CD1c-positive myeloid dendritic cell (primary cell): Measurements from ENCODE around the gene CASZ1.

ENCODE experiments used
- DNase-seq: peaks from one replicate; pipeline ENCODE4 v3.0.0-alpha.2; 2016; ENCODE audit errors: extremely low spot score

The CASZ1 gene

GRCh38 chr1:10821388-10821787 lies 24.9 kb upstream of the CASZ1 start:
- DNase-seq = no peak

- no peak for DNase-seq
Measured at GRCh38 chr1:10820422-10820821, 24.0 kb upstream of the CASZ1 start.

- DNase-seq = no peak
Measured at GRCh38 chr1:10819198-10819901, 22.9 kb upstream of the CASZ1 start.

GRCh38 chr1:10818262-10819197 lies 22.1 kb upstream of the CASZ1 start:
- DNase-seq = no peak

GRCh38 chr1:10816743-10817369 lies 20.4 kb upstream of the CASZ1 start:
- DNase-seq = no peak

- no peak for DNase-seq
Measured at GRCh38 chr1:10816233-10816632, 19.8 kb upstream of the CASZ1 start.

- DNase-seq = no peak
Measured at GRCh38 chr1:10815858-10816195, 19.4 kb upstream of the CASZ1 start.

GRCh38 chr1:10814976-10815857 lies 18.8 kb upstream of the CASZ1 start:
- no peak for DNase-seq

- DNase-seq = no peak
Measured at GRCh38 chr1:10814312-10814711, 17.9 kb upstream of the CASZ1 start.

GRCh38 chr1:10813799-10814198 lies 17.4 kb upstream of the CASZ1 start:
- no peak for DNase-seq

GRCh38 chr1:10812387-10812915 lies 16.0 kb upstream of the CASZ1 start:
- no peak for DNase-seq

- no peak for DNase-seq
Measured at GRCh38 chr1:10808441-10808840, 12.0 kb upstream of the CASZ1 start.

- DNase-seq = no peak
Measured at GRCh38 chr1:10806966-10807365, 10.5 kb upstream of the CASZ1 start.

GRCh38 chr1:10803971-10804820 lies 7.8 kb upstream of the CASZ1 start:
- no peak for DNase-seq

- no peak for DNase-seq
Measured at GRCh38 chr1:10802944-10803715, 6.7 kb upstream of the CASZ1 start.

- no peak for DNase-seq
Measured at GRCh38 chr1:10800778-10801177, 4.3 kb upstream of the CASZ1 start.

- no peak for DNase-seq
Measured at GRCh38 chr1:10799726-10800125, 3.3 kb upstream of the CASZ1 start.

- no peak for DNase-seq
Measured at GRCh38 chr1:10795276-10796021, 997 bp downstream of the CASZ1 start.

- no peak for DNase-seq
Measured at GRCh38 chr1:10794724-10795275, 1.6 kb downstream of the CASZ1 start.
